HepG2 (cell line): Measurements from ENCODE around the gene STON1.

Source experiments
- CTCF ChIP-seq: sonication (generic); formaldehyde crosslinking; IDR thresholded peaks from 2 replicates; pipeline ENCODE4 v1.5.0; 2020; ENCODE audit warnings: mild to moderate bottlenecking, missing genetic modification reagents, moderate library complexity
- FOXA3 ChIP-seq: IDR thresholded peaks from 2 replicates; pipeline ENCODE4 v1.6.1; 2016; ENCODE audit warnings: missing genetic modification reagents, missing compliant biosample characterization
- GABPB1 ChIP-seq: IDR thresholded peaks from 2 replicates; pipeline ENCODE4 v1.6.1; 2016; ENCODE audit warnings: mild to moderate bottlenecking, missing genetic modification reagents, moderate library complexity, missing compliant biosample characterization
- NPAS2 ChIP-seq: sonication (generic); formaldehyde crosslinking; IDR thresholded peaks from 2 replicates; pipeline ENCODE4 v1.8.0; 2022; ENCODE audit warnings: mild to moderate bottlenecking, missing genetic modification reagents, borderline replicate concordance
- POLR2AphosphoS5 ChIP-seq: IDR thresholded peaks from 2 replicates; pipeline ENCODE4 v1.6.1; 2012; ENCODE audit warnings: low read depth, low read length
- RBM39 ChIP-seq: fragments of 200-400 bp; formaldehyde crosslinking; IDR thresholded peaks from one replicate; pipeline ENCODE4 v1.6.1; 2018; ENCODE audit warnings: antibody characterized with exemption, mild to moderate bottlenecking, low read depth, low read length; ENCODE audit not compliant: poor library complexity, severe bottlenecking
- TCF7 ChIP-seq: sonication (generic); IDR thresholded peaks from 2 replicates; pipeline ENCODE4 v1.6.1; 2016; ENCODE audit warnings: antibody characterized with exemption, low read depth
- UBTF ChIP-seq: sonication (generic); formaldehyde crosslinking; IDR thresholded peaks from 2 replicates; pipeline ENCODE4 v1.4.0; 2020; ENCODE audit warnings: mild to moderate bottlenecking, missing genetic modification reagents
- ZNF563 ChIP-seq: sonication (generic); formaldehyde crosslinking; IDR thresholded peaks from 2 replicates; pipeline ENCODE4 v1.8.0; 2022; ENCODE audit warnings: mild to moderate bottlenecking, moderate library complexity, missing genetic modification reagents
- ZNF609 ChIP-seq: sonication (generic); formaldehyde crosslinking; IDR thresholded peaks from 2 replicates; pipeline ENCODE4 v1.4.0; 2020; ENCODE audit warnings: mild to moderate bottlenecking, missing genetic modification reagents, borderline replicate concordance
- ZNF704 ChIP-seq: sonication (generic); formaldehyde crosslinking; IDR thresholded peaks from 2 replicates; pipeline ENCODE4 v1.8.1; 2023; ENCODE audit warnings: mild to moderate bottlenecking, inconsistent platforms, moderate library complexity, missing genetic modification reagents, borderline replicate concordance

GRCh38 chr2:48607307-48608014 lies 77.5 kb downstream of the STON1 start:
- TF ChIP-seq NPAS2 (no peak), ZNF563 (CRISPR knock-in tag) (no peak), ZNF609 (CRISPR knock-in tag) (no peak), FOXA3 (CRISPR knock-in tag) (no peak), RBM39 (no peak), TCF7 (no peak), UBTF (no peak), ZNF704 (CRISPR knock-in tag) (no peak), GABPB1 (CRISPR knock-in tag) (no peak), POLR2AphosphoS5 (no peak), CTCF (no peak)
